CD4-positive, alpha-beta T cell (primary cell): Measurements from ENCODE around the gene WWOX. TPM values are rescaled to one million over a fixed set of nuclear protein-coding genes. Genes with fewer than 3 reads are reported as not detected.

Experiments
- ATAC-seq: fragments of 200-7000 bp; cut with Tn5 transposase; one replicate; pipeline ENCODE4 v1.10.0; 2022; ENCODE audit warnings: mild to moderate bottlenecking; ENCODE audit not compliant: poor library complexity
- CTCF ChIA-PET: fragments of 350-600 bp; sonication (Branson Sonifier 250); formaldehyde crosslinking; loops from one replicate; lab custom pipeline; 2021; ENCODE audit warnings: antibody characterized with exemption, inconsistent platforms; lab: Charles Lee
- POLR2A ChIA-PET: fragments of 350-600 bp; sonication (Branson Sonifier 250); formaldehyde crosslinking; loops from one replicate; lab custom pipeline; 2021; ENCODE audit warnings: antibody characterized with exemption, inconsistent platforms; lab: Charles Lee
- DNase-seq, 14 experiments: peaks; one replicate each; pipeline ENCODE4 v3.0.0-alpha.2; 2013 to 2020; ENCODE audit warnings: mixed read lengths in 2 of 14
- H3K27ac ChIP-seq, 2 donors: one replicate each; pipeline versions ENCODE4 v1.5.1 to v1.7.0; 2013; ENCODE audit warnings: low read length in 2 of 2, low read depth in 1 of 2, mild to moderate bottlenecking in 1 of 2
- H3K27me3 ChIP-seq, 2 experiments: 1 replicate in 1 of 2; 2 replicates in 1 of 2; pipeline versions ENCODE4 v1.6.1 to v1.7.0; 2013; ENCODE audit warnings: low read length in 2 of 2, control low read depth in 1 of 2, mild to moderate bottlenecking in 1 of 2, moderate library complexity in 1 of 2; ENCODE audit not compliant: insufficient read depth in 2 of 2, control insufficient read depth in 1 of 2
- H3K36me3 ChIP-seq: one replicate; pipeline ENCODE4 v1.6.1; 2013; ENCODE audit warnings: low read length, control low read depth; ENCODE audit not compliant: insufficient read depth
- H3K4me1 ChIP-seq: one replicate; pipeline ENCODE4 v1.6.1; 2013; ENCODE audit warnings: low read length, control low read depth; ENCODE audit not compliant: insufficient read depth
- H3K4me3 ChIP-seq: one replicate; pipeline ENCODE4 v1.5.1; 2013; ENCODE audit warnings: mild to moderate bottlenecking, low read length, moderate library complexity
- H3K9me3 ChIP-seq, 2 experiments: 1 replicate in 1 of 2; 2 replicates in 1 of 2; pipeline versions ENCODE4 v1.6.1 to v1.7.0; 2013; ENCODE audit warnings: low read length in 2 of 2, mild to moderate bottlenecking in 2 of 2, control low read depth in 1 of 2, moderate library complexity in 1 of 2; ENCODE audit not compliant: control insufficient read depth in 1 of 2, insufficient read depth in 1 of 2
- H3K27ac Mint-ChIP-seq: one replicate; pipeline ENCODE4 v1.8.0; 2020; ENCODE audit warnings: mixed read lengths
- H3K27me3 Mint-ChIP-seq: one replicate; pipeline ENCODE4 v1.8.0; 2021; ENCODE audit warnings: mixed read lengths
- H3K36me3 Mint-ChIP-seq: one replicate; pipeline ENCODE4 v1.8.0; 2021; ENCODE audit warnings: low read depth, mixed read lengths
- H3K4me1 Mint-ChIP-seq: one replicate; pipeline ENCODE4 v1.8.0; 2021; ENCODE audit warnings: low read depth, mixed read lengths
- H3K4me3 Mint-ChIP-seq: one replicate; pipeline ENCODE4 v1.8.0; 2020; ENCODE audit warnings: mild to moderate bottlenecking, mixed read lengths
- H3K9me3 Mint-ChIP-seq: one replicate; pipeline ENCODE4 v1.8.0; 2020; ENCODE audit warnings: mixed read lengths
- CTCF ChIP-seq: fragments of 200-600 bp; IDR thresholded peaks from one replicate; pipeline ENCODE4 v1.8.0; 2022; ENCODE audit warnings: antibody characterized with exemption, mild to moderate bottlenecking
- intact Hi-C, 2 experiments: fragments of 100-400 bp; cut with DNase I in 1 of 2; cut with micrococcal nuclease in 1 of 2; formaldehyde crosslinking; loops; one replicate each; pipeline versions ENCODE4 v1.15.1 to v1.9.0; 2023 to 2025; cut with DNase I, micrococcal nuclease
- total RNA-seq, 174 experiments: library from RNA in 2 of 174; stranded (reverse) in 2 of 174; gene quantifications; one replicate each; pipeline ENCODE4 v1.2.3 and lab custom pipeline; 2021 to 2026

WWOX gene
- total RNA-seq, 2 experiments from 2014 or later = 19.3 to 21.7 TPM

- Histone ChIP-seq H3K27me3 (no peaks in the 10 kb centered on the region), H3K4me1 (no peaks in the 10 kb centered on the region), H3K36me3 (no peaks in the 10 kb centered on the region), H3K27ac (no peak overlapping the region), H3K9me3 (peaks cover 0 to under 1% of the 10 kb centered on the region in 2 experiments), H3K4me3 (no peak overlapping the region)
- CTCF ChIA-PET = no interaction called here
- H3K9me3 Mint-ChIP-seq = no peaks in the 10 kb centered on the region
- no peaks in the 10 kb centered on the region for H3K27me3 Mint-ChIP-seq
- POLR2A ChIA-PET = no interaction called here
- H3K4me3 Mint-ChIP-seq = no peak overlapping the region
- DNase-seq (no peak), ATAC-seq (no peak)
- no peak for TF ChIP-seq CTCF
- no peak overlapping the region for H3K27ac Mint-ChIP-seq
- no peaks in the 10 kb centered on the region for H3K4me1 Mint-ChIP-seq
- no peaks in the 10 kb centered on the region for H3K36me3 Mint-ChIP-seq
- intact Hi-C loops = no loop called here
Observed at GRCh38 chr16:78635807-78636206, 536.4 kb downstream of the WWOX start.

- ATAC-seq (no peak), DNase-seq (no peak)
- no peaks in the 10 kb centered on the region for H3K27me3 ChIP-seq
- TF ChIP-seq CTCF = no peak
- no peaks in the 10 kb centered on the region for H3K36me3 ChIP-seq
- Mint-ChIP-seq H3K36me3 (no peaks in the 10 kb centered on the region), H3K4me1 (no peaks in the 10 kb centered on the region), H3K4me3 (no peak overlapping the region), H3K9me3 (no peaks in the 10 kb centered on the region), H3K27ac (no peak overlapping the region), H3K27me3 (no peaks in the 10 kb centered on the region)
- CTCF ChIA-PET = no interaction called here
- POLR2A ChIA-PET = no interaction called here
- no peak overlapping the region for H3K4me3 ChIP-seq
- no peaks in the 10 kb centered on the region for H3K9me3 ChIP-seq
- intact Hi-C loops = no loop called here
- no peaks in the 10 kb centered on the region for H3K4me1 ChIP-seq
- H3K27ac ChIP-seq = no peak overlapping the region
Observed at GRCh38 chr16:78638371-78638770, 538.9 kb downstream of the WWOX start.

GRCh38 chr16:78639775-78640174, 540.3 kb downstream of the WWOX start:
- no peaks in the 10 kb centered on the region for H3K9me3 Mint-ChIP-seq
- no peak overlapping the region for H3K4me3 ChIP-seq
- H3K4me1 ChIP-seq = no peaks in the 10 kb centered on the region
- no peak overlapping the region for H3K4me3 Mint-ChIP-seq
- H3K36me3 ChIP-seq = no peaks in the 10 kb centered on the region
- no peak overlapping the region for H3K27ac ChIP-seq
- H3K27me3 Mint-ChIP-seq = no peaks in the 10 kb centered on the region
- no peaks in the 10 kb centered on the region for H3K4me1 Mint-ChIP-seq
- CTCF ChIA-PET = interaction anchor here (0.5 kb wide), 1 partner anchor 275 kb away, joined by 4 read pairs; no protein-coding TSS in a partner anchor
- no peaks in the 10 kb centered on the region for H3K9me3 ChIP-seq
- ATAC-seq (no peak), DNase-seq (no peak)
- POLR2A ChIA-PET = no interaction called here
- intact Hi-C loops = no loop called here
- no peak overlapping the region for H3K27ac Mint-ChIP-seq
- H3K36me3 Mint-ChIP-seq = no peaks in the 10 kb centered on the region
- TF ChIP-seq CTCF = no peak
- no peaks in the 10 kb centered on the region for H3K27me3 ChIP-seq
